ENCODE measurements around the gene PLGRKT. TPM values are rescaled to one million over a fixed set of nuclear protein-coding genes. Genes with fewer than 3 reads are reported as not detected.
"Not testable (repeated sequence)": the region's sequence is repeated elsewhere in the genome, so short reads cannot be mapped to it uniquely, and the experiment has no call there.

PLGRKT gene
- total RNA-seq, 2 donors from 2014 or later = 3.3 to 7.8 TPM

- ATAC-seq (no peak), DNase-seq (no peak)
- TF ChIP-seq CTCF (IDR thresholded peaks at IDR 0.05) (no peak), POLR2A (IDR thresholded peaks at IDR 0.05) (no peak)
- no peak overlapping the region for H3K4me3 ChIP-seq
- no peaks in the 10 kb centered on the region for H3K27me3 ChIP-seq
- H3K4me1 ChIP-seq = peaks cover 13% of the 10 kb centered on the region
- intact Hi-C loops (cut with DNase I) = loop anchor here (10.0 kb wide), 1 partner anchor 91 kb away; no protein-coding TSS in a partner anchor
- 68 to 75% methylated on average over 3 of the region's 3 CpGs for WGBS, 2 donors
- no peaks in the 10 kb centered on the region for H3K9me3 ChIP-seq
- peak overlapping the region in 1 of 4 donors; percentile 95 for H3K27ac ChIP-seq
- H3K36me3 ChIP-seq (replicated peaks in 1 of 2; ENCODE audit: insufficient read depth in 1 of 2, low read depth in 2 of 2) = no peaks in the 10 kb centered on the region
These were observed 1.8 kb downstream of the PLGRKT start for GRCh38 chr9:5435912-5436311.

GRCh38 chr9:5433841-5434810 is 3.6 kb downstream of the PLGRKT start:
- WGBS, 2 donors = 86 to 98% methylated on average over 7 to 43 of the region's 65 CpGs
- not testable (repeated sequence) for ATAC-seq; H3K36me3 ChIP-seq (replicated peaks in 1 of 2; ENCODE audit: insufficient read depth in 1 of 2, low read depth in 2 of 2); DNase-seq; H3K27me3 ChIP-seq; H3K4me3 ChIP-seq; H3K27ac ChIP-seq; H3K9me3 ChIP-seq
- H3K4me1 ChIP-seq = peaks cover 13% of the 10 kb centered on the region
- intact Hi-C loops (cut with DNase I) = loop anchor here (10.0 kb wide), 1 partner anchor 89 kb away; no protein-coding TSS in a partner anchor

DNA sequence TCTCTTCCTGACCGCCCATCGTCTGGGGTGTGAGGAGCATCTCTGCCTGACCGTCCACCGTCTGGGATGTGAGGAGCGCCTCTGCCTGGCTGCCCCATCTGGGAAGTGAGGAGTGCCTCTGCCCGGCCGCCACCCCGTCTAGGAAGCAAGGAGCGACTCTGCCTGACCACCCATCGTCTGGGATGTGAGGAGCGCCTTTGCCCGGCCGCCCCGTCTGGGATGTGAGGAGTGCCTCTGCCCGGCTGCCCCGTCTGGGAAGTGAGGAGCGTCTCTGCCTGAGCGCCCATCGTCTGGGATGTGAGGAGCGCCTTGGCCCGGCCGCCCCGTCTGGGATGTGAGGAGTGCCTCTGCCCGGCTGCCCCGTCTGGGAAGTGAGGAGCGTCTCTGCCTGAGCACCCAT is 4.4 kb downstream of the PLGRKT start:
- not testable (repeated sequence) for H3K27ac ChIP-seq; H3K36me3 ChIP-seq (replicated peaks in 1 of 2; ENCODE audit: insufficient read depth in 1 of 2, low read depth in 2 of 2); H3K9me3 ChIP-seq; DNase-seq; H3K4me1 ChIP-seq; H3K4me3 ChIP-seq; ATAC-seq; H3K27me3 ChIP-seq
- intact Hi-C loops (cut with DNase I) = loop anchor here (10.0 kb wide), 1 partner anchor 89 kb away; no protein-coding TSS in a partner anchor
- 92 to 100% methylated on average over 5 to 26 of the region's 26 CpGs for WGBS, 2 donors

- H3K27me3 ChIP-seq; ATAC-seq; DNase-seq; H3K4me1 ChIP-seq; H3K27ac ChIP-seq; H3K9me3 ChIP-seq; H3K36me3 ChIP-seq (replicated peaks in 1 of 2; ENCODE audit: insufficient read depth in 1 of 2, low read depth in 2 of 2); H3K4me3 ChIP-seq: not testable (repeated sequence)
- intact Hi-C loops (cut with DNase I) = loop anchor here (10.0 kb wide), 1 partner anchor 88 kb away; no protein-coding TSS in a partner anchor
- 90 to 97% methylated on average over 22 to 24 of the region's 24 CpGs for whole genome bisulfite sequencing, 2 donors
These were observed 4.8 kb downstream of the PLGRKT start for GRCh38 chr9:5432890-5433289.

- TF ChIP-seq CTCF (IDR thresholded peaks at IDR 0.05) (no peak), POLR2A (IDR thresholded peaks at IDR 0.05) (no peak)
- Histone ChIP-seq H3K4me1 (no peaks in the 10 kb centered on the region), H3K36me3 (replicated peaks in 1 of 2; ENCODE audit: insufficient read depth in 1 of 2, low read depth in 2 of 2) (no peaks in the 10 kb centered on the region), H3K4me3 (no peak overlapping the region), H3K9me3 (no peaks in the 10 kb centered on the region), H3K27me3 (no peaks in the 10 kb centered on the region), H3K27ac (no peak overlapping the region)
- intact Hi-C loops (cut with DNase I) = loop anchor here (10.0 kb wide), 1 partner anchor 86 kb away; no protein-coding TSS in a partner anchor
- ATAC-seq (no peak), DNase-seq (no peak)
- 45 to 71% methylated on average over 3 of the region's 3 CpGs for WGBS, 2 donors
These were observed 6.8 kb downstream of the PLGRKT start for GRCh38 chr9:5430912-5431311.

DNA sequence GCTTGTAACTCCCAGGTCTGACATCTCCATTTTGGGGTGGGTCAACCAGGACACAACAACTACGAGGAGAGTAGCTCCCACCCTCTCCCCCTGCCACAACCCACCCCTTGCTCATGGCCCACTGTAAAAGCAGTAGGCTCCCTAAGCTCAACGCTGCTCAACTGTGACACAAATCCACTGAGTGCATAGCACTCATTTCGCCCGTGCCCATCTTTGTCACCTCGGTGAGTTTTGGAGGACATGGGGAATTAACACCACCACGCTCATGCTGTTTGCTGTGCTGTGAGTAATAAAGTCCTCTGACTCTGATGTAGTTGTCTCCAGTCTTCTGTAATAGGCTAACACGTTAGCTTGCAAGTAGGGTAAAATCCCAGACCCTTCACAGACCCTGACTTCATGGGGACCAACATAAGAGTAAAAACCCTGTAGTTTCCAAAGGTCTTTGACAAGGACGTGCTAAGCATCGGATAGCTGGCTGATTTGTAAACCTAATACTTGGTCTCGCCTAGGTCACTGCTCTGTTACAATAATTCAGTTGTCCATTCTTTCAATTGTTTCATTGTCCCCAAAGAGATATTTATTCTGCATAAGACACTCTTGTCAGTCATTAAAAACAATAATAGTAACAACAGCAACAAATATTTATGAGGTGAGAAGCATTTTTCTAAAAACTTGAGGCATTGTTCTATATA is 7.7 kb downstream of the PLGRKT start:
- Histone ChIP-seq H3K27ac (no peak overlapping the region), H3K36me3 (replicated peaks in 1 of 2; ENCODE audit: insufficient read depth in 1 of 2, low read depth in 2 of 2) (no peaks in the 10 kb centered on the region), H3K4me1 (no peaks in the 10 kb centered on the region), H3K27me3 (no peaks in the 10 kb centered on the region), H3K4me3 (no peak overlapping the region), H3K9me3 (no peaks in the 10 kb centered on the region)
- 94 to 96% methylated on average over 10 of the region's 10 CpGs for WGBS, 2 donors
- ATAC-seq (no peak), DNase-seq (no peak)
- intact Hi-C loops (cut with DNase I) = loop anchor here (10.0 kb wide), 1 partner anchor 85 kb away; no protein-coding TSS in a partner anchor
- TF ChIP-seq CTCF (IDR thresholded peaks at IDR 0.05) (no peak), POLR2A (IDR thresholded peaks at IDR 0.05) (no peak)

All from body of pancreas (tissue), 4 donors.